Stimulated activated naive CD4-positive, alpha-beta T cell treated with Interleukin-2 at 50 U/mL for 16 hours (primary cell): ENCODE results near the gene SYNPO2.

Source experiments
- DNase-seq: peaks from one replicate; lab custom pipeline; 2025; lab: John Stamatoyannopoulos, UW

Gene SYNPO2

GRCh38 chr4:119110121-119110520, 221.5 kb downstream of the SYNPO2 start:
- no peak for DNase-seq
